OCI-LY7 (cell line): Measurements from ENCODE around the gene UCN. TPM values are rescaled to one million over a fixed set of nuclear protein-coding genes. Genes with fewer than 3 reads are reported as not detected.

Source experiments
- BruUV-seq: library from RNA; stranded (reverse); fragments of 400-500 nt; replicated peaks from 2 replicates; lab custom pipeline; 2021; lab: Mats Ljungman, UMichigan
- CTCF ChIA-PET: fragments of 300-600 bp; sonication (Branson Sonifier 250); formaldehyde crosslinking; loops from one replicate; lab custom pipeline; 2022; ENCODE audit warnings: antibody characterized with exemption; ENCODE audit not compliant: unreplicated experiment; lab: Charles Lee
- POLR2A ChIA-PET: fragments of 300-600 bp; sonication (Branson Sonifier 250); formaldehyde crosslinking; loops from one replicate; lab custom pipeline; 2022; ENCODE audit warnings: antibody characterized with exemption; lab: Charles Lee
- DNase-seq: peaks from one replicate; pipeline ENCODE4 v3.0.0-alpha.2; 2015; ENCODE audit warnings: low spot score
- H2AFZ ChIP-seq: fragments of 200-600 bp; sonication (generic), shearing (Covaris generic); 2 replicates; pipeline ENCODE4 v1.6.1; 2014; ENCODE audit warnings: mild to moderate bottlenecking, antibody characterized with exemption, low read length, moderate library complexity
- H3K27ac ChIP-seq: fragments of 200-600 bp; sonication (generic); 2 replicates; pipeline ENCODE4 v1.5.1; 2014; ENCODE audit warnings: mixed run types, low read depth, mild to moderate bottlenecking, moderate library complexity, low read length, inconsistent platforms; ENCODE audit not compliant: poor library complexity, severe bottlenecking
- H3K36me3 ChIP-seq: fragments of 200-600 bp; sonication (generic); 2 replicates; pipeline ENCODE4 v1.6.1; 2014; ENCODE audit warnings: mild to moderate bottlenecking, antibody characterized with exemption, low read length, moderate library complexity, mixed read lengths; ENCODE audit not compliant: insufficient read depth
- H3K4me1 ChIP-seq: fragments of 200-600 bp; sonication (generic); 2 replicates; pipeline ENCODE4 v1.5.1; 2014; ENCODE audit warnings: mild to moderate bottlenecking, low read length; ENCODE audit not compliant: insufficient read depth, poor library complexity, severe bottlenecking
- H3K4me2 ChIP-seq: fragments of 200-600 bp; sonication (generic); 2 replicates; pipeline ENCODE4 v1.6.1; 2014; ENCODE audit warnings: mild to moderate bottlenecking, low read length
- H3K4me3 ChIP-seq: fragments of 200-600 bp; sonication (generic); 2 replicates; pipeline ENCODE4 v1.5.1; 2014; ENCODE audit warnings: mild to moderate bottlenecking, low read depth, low read length; ENCODE audit not compliant: poor library complexity, severe bottlenecking
- H3K79me2 ChIP-seq: fragments of 200-600 bp; sonication (generic); 2 replicates; pipeline ENCODE4 v1.6.1; 2016; ENCODE audit warnings: low read depth, mild to moderate bottlenecking, low read length, moderate library complexity, mixed read lengths; ENCODE audit not compliant: insufficient read depth
- H3K9me2 ChIP-seq: fragments of 200-600 bp; sonication (generic); 2 replicates; pipeline ENCODE4 v1.6.1; 2016; ENCODE audit warnings: mild to moderate bottlenecking, low read length, mixed read lengths; ENCODE audit not compliant: insufficient read depth
- H3K9me3 ChIP-seq: fragments of 200-600 bp; sonication (generic); 2 replicates; pipeline ENCODE4 v1.6.1; 2014; ENCODE audit warnings: mild to moderate bottlenecking, mixed run types, low read length, mixed read lengths
- H4K20me1 ChIP-seq: fragments of 200-600 bp; sonication (generic); 2 replicates; pipeline ENCODE4 v1.6.1; 2014; ENCODE audit warnings: mild to moderate bottlenecking, antibody characterized with exemption, low read length, moderate library complexity, mixed read lengths; ENCODE audit not compliant: insufficient read depth
- EZH2phosphoT487 ChIP-seq: fragments of 200-600 bp; sonication (generic); IDR thresholded peaks from 2 replicates; pipeline ENCODE4 v1.6.1; 2018; ENCODE audit warnings: low read depth, borderline replicate concordance, mild to moderate bottlenecking, mixed run types, antibody characterized with exemption, low read length, moderate library complexity, mixed read lengths
- intact Hi-C: fragments of 100-400 bp; cut with micrococcal nuclease; formaldehyde crosslinking; loops from one replicate; pipeline ENCODE4 v1.10.0; 2022; ENCODE audit not compliant: unreplicated experiment
- total RNA-seq, 2 experiments: library from RNA; depleted of rRNA in 1 of 2; stranded (reverse); fragments of >200 nt in 1 of 2; shearing (Covaris generic) in 1 of 2; gene quantifications; 2 replicates each; pipeline ENCODE4 v1.2.3, GENCODE V29; 2014 to 2022
- TF ChIP-seq, protein P1 (sequence below): fragments of 200-600 bp; sonication (generic); conservative IDR thresholded peaks from 2 replicates; pipeline ENCODE4 v1.5.1; 2014; ENCODE audit warnings: mild to moderate bottlenecking, antibody characterized with exemption, low read length, moderate library complexity, mixed read lengths

Gene UCN
- total RNA-seq, 2 experiments from 2014 or later: 6.4 to 7.2 TPM

DNA sequence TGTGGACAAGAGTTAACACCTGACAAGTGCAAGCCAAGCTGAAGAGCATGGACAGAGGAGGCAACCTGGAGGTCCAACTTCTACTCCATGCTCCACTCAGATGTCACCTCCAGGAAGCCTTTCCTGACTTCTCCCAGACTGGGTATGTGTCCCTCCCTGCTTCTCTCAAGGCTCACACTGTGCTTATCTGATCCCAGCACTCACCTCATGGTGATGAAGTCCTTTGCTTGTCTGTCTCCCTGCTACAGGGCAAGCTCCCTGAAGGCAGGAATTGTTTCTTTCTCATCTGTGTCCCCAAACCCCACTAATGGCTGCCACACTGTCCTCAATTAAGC lies 42.7 kb downstream of the UCN start:
- Histone ChIP-seq H3K79me2 (peaks cover 12% of the 10 kb centered on the region; the same call in 1 of the 2 replicates), H3K36me3 (no peaks in the 10 kb centered on the region), H3K9me2 (no peaks in the 10 kb centered on the region), H3K4me1 (peaks cover 54% of the 10 kb centered on the region), H4K20me1 (no peaks in the 10 kb centered on the region), H3K4me3 (no peak overlapping the region), H3K9me3 (no peaks in the 10 kb centered on the region), H3K4me2 (peak overlapping the region; percentile 100), H3K27ac (no peak overlapping the region), H2AFZ (peak overlapping the region; percentile 76; the same call in 1 of the 2 replicates)
- ChIA-PET CTCF (interaction anchor here (0.6 to 2.5 kb wide), 4 partner anchors 14 to 48 kb away, joined by 3 to 13 read pairs (median 7); no protein-coding TSS in a partner anchor), POLR2A (interaction anchor here (0.7 to 1.9 kb wide), 6 partner anchors 12 to 1387 kb away, joined by 3 to 6 read pairs (median 4); no protein-coding TSS in a partner anchor)
- BruUV-seq: no TSS peak
- TF ChIP-seq EZH2phosphoT487: no peak
- TF ChIP-seq, protein P1, sequence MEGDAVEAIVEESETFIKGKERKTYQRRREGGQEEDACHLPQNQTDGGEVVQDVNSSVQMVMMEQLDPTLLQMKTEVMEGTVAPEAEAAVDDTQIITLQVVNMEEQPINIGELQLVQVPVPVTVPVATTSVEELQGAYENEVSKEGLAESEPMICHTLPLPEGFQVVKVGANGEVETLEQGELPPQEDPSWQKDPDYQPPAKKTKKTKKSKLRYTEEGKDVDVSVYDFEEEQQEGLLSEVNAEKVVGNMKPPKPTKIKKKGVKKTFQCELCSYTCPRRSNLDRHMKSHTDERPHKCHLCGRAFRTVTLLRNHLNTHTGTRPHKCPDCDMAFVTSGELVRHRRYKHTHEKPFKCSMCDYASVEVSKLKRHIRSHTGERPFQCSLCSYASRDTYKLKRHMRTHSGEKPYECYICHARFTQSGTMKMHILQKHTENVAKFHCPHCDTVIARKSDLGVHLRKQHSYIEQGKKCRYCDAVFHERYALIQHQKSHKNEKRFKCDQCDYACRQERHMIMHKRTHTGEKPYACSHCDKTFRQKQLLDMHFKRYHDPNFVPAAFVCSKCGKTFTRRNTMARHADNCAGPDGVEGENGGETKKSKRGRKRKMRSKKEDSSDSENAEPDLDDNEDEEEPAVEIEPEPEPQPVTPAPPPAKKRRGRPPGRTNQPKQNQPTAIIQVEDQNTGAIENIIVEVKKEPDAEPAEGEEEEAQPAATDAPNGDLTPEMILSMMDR: no peak
- DNase-seq: no peak
- intact Hi-C loops: loop anchor here (1.0 to 2.0 kb wide), 2 partner anchors 14 to 25 kb away; no protein-coding TSS in a partner anchor

DNA sequence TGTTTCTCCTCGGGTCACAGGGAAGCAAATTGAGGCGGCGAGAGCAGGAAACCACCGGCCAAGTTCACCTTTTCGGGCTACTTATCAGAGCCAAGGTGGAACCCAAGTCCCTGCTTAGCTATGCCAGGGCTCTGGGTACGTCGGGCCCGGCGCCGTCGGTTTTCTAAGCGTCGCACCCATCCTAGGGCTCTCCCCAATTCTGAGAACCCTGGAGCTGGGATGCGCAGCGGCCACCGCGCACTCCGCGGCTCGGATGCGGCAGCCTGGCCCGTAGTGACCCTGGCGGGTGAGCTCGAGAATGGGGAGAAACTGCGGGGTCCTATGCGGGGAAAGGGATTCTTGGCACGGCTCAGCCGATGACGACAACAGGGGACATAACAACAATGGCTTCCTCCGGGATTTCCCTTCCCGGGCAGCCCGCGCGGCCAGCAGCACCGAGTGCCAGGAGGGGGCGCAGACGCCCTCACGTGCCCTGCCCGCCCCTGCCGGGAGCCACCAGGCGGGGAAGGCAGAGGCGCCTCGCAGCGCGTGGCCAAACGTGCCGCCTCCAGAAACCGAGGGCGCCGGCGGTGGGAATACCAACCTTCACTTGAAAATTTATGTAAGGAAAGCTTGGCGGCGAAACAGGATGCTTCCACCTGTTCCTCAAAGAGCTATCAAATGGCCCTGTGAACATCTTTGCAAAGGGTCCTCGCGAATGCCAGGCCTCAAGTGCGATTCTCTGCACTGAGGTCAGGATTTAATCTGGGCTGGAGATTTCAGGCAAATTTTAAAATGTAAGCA lies 43.3 kb downstream of the UCN start:
- TSS peak; percentile 29 for BruUV-seq
- Histone ChIP-seq H3K9me3 (no peaks in the 10 kb centered on the region), H3K27ac (peak overlapping the region; percentile 23), H2AFZ (peak overlapping the region; percentile 76), H3K4me3 (peak overlapping the region; percentile 90), H3K4me1 (peaks cover 54% of the 10 kb centered on the region), H3K36me3 (peaks cover 2% of the 10 kb centered on the region; the same call in 1 of the 2 replicates), H3K4me2 (peak overlapping the region; percentile 100), H4K20me1 (no peaks in the 10 kb centered on the region), H3K79me2 (peaks cover 12% of the 10 kb centered on the region; the same call in 1 of the 2 replicates), H3K9me2 (no peaks in the 10 kb centered on the region)
- DNase-seq: peak; percentile 71
- intact Hi-C loops: loop anchor here (1.0 to 2.0 kb wide), 2 partner anchors 14 to 26 kb away; no protein-coding TSS in a partner anchor
- ChIA-PET CTCF (interaction anchor here (0.6 to 2.5 kb wide), 4 partner anchors 13 to 27 kb away, joined by 3 to 13 read pairs (median 7); no protein-coding TSS in a partner anchor), POLR2A (interaction anchor here (0.6 to 1.5 kb wide), 7 partner anchors 12 to 1386 kb away, joined by 3 to 5 read pairs (median 3); no protein-coding TSS in a partner anchor)
- TF ChIP-seq EZH2phosphoT487: no peak
- TF ChIP-seq, protein P1: peak; percentile 79
